SH-SY5Y (cell line): Measurements from ENCODE around the gene ZCCHC13.

Experiments
- GATA2 ChIP-seq: IDR thresholded peaks from 2 replicates; pipeline ENCODE4 v1.6.1; 2011; ENCODE audit warnings: mild to moderate bottlenecking, low read depth, low read length
- GATA3 ChIP-seq: IDR thresholded peaks from 2 replicates; pipeline ENCODE4 v1.6.1; 2011; ENCODE audit warnings: low read depth, mild to moderate bottlenecking, low read length, moderate library complexity

The ZCCHC13 gene

GRCh38 chrX:74293343-74293946, 10.5 kb upstream of the ZCCHC13 start:
- no peak for TF ChIP-seq GATA3
- no peak for TF ChIP-seq GATA2

- TF ChIP-seq GATA3 (no peak), GATA2 (no peak)
Measured at GRCh38 chrX:74295101-74295500, 8.9 kb upstream of the ZCCHC13 start.

GRCh38 chrX:74297766-74298165, 6.2 kb upstream of the ZCCHC13 start:
- TF ChIP-seq GATA2 = no peak
- TF ChIP-seq GATA3 = no peak

GRCh38 chrX:74300869-74301268, 3.1 kb upstream of the ZCCHC13 start:
- no peak for TF ChIP-seq GATA3
- TF ChIP-seq GATA2 = no peak

- TF ChIP-seq GATA3 = no peak
- no peak for TF ChIP-seq GATA2
Measured at GRCh38 chrX:74318672-74319071, 14.7 kb downstream of the ZCCHC13 start.

- TF ChIP-seq GATA3 (no peak), GATA2 (no peak)
Measured at GRCh38 chrX:74321191-74321590, 17.2 kb downstream of the ZCCHC13 start.

GRCh38 chrX:74324131-74324530, 20.2 kb downstream of the ZCCHC13 start:
- TF ChIP-seq GATA3 (no peak), GATA2 (no peak)

GRCh38 chrX:74325130-74326059, 21.4 kb downstream of the ZCCHC13 start:
- TF ChIP-seq GATA3 (no peak), GATA2 (no peak)

- no peak for TF ChIP-seq GATA3
Measured at GRCh38 chrX:74338852-74339251, 34.9 kb downstream of the ZCCHC13 start.

- TF ChIP-seq GATA3 (no peak), GATA2 (no peak)
Measured at GRCh38 chrX:74340051-74340450, 36.1 kb downstream of the ZCCHC13 start.

- TF ChIP-seq GATA2 (no peak), GATA3 (no peak)
Measured at GRCh38 chrX:74343343-74344279, 39.6 kb downstream of the ZCCHC13 start.

GRCh38 chrX:74344280-74344622, 40.3 kb downstream of the ZCCHC13 start:
- no peak for TF ChIP-seq GATA3
- TF ChIP-seq GATA2 = no peak

- no peak for TF ChIP-seq GATA2
- no peak for TF ChIP-seq GATA3
Measured at GRCh38 chrX:74346088-74346487, 42.1 kb downstream of the ZCCHC13 start.

- no peak for TF ChIP-seq GATA3
- no peak for TF ChIP-seq GATA2
Measured at GRCh38 chrX:74349387-74349786, 45.4 kb downstream of the ZCCHC13 start.

GRCh38 chrX:74351760-74352159, 47.8 kb downstream of the ZCCHC13 start:
- no peak for TF ChIP-seq GATA3
- TF ChIP-seq GATA2 = no peak
